Measurements from ENCODE around the gene DIDO1.

The DIDO1 gene

GRCh38 chr20:62951896-62952372 lies 25.6 kb upstream of the DIDO1 start:
- in situ Hi-C loops (cut with HindIII; ENCODE audit: low sequenced_read_pairs), result no loop called here

- in situ Hi-C loops (cut with HindIII; ENCODE audit: low sequenced_read_pairs), result no loop called here
Measured at GRCh38 chr20:62951143-62951895, 25.0 kb upstream of the DIDO1 start.

- in situ Hi-C loops (cut with HindIII; ENCODE audit: low sequenced_read_pairs), result no loop called here
Measured at GRCh38 chr20:62950741-62951140, 24.4 kb upstream of the DIDO1 start.

GRCh38 chr20:62949962-62950361 lies 23.7 kb upstream of the DIDO1 start:
- in situ Hi-C loops (cut with HindIII; ENCODE audit: low sequenced_read_pairs), result loop anchor here (25.0 kb wide), 1 partner anchor 262 kb away; the partner anchor contains the start of gene YTHDF1

GRCh38 chr20:62949153-62949821 lies 23.0 kb upstream of the DIDO1 start:
- in situ Hi-C loops (cut with HindIII; ENCODE audit: low sequenced_read_pairs), result loop anchor here (25.0 kb wide), 1 partner anchor 263 kb away; the partner anchor contains the start of gene YTHDF1

- in situ Hi-C loops (cut with HindIII; ENCODE audit: low sequenced_read_pairs), result loop anchor here (25.0 kb wide), 1 partner anchor 265 kb away; the partner anchor contains the start of gene YTHDF1
Measured at GRCh38 chr20:62947532-62948300, 21.4 kb upstream of the DIDO1 start.

- in situ Hi-C loops (cut with HindIII; ENCODE audit: low sequenced_read_pairs), result loop anchor here (25.0 kb wide), 1 partner anchor 265 kb away; the partner anchor contains the start of gene YTHDF1
Measured at GRCh38 chr20:62946918-62947317, 20.6 kb upstream of the DIDO1 start.

GRCh38 chr20:62945771-62946339 lies 19.6 kb upstream of the DIDO1 start:
- in situ Hi-C loops (cut with HindIII; ENCODE audit: low sequenced_read_pairs), result loop anchor here (25.0 kb wide), 1 partner anchor 266 kb away; the partner anchor contains the start of gene YTHDF1

- in situ Hi-C loops (cut with HindIII; ENCODE audit: low sequenced_read_pairs), result loop anchor here (25.0 kb wide), 1 partner anchor 268 kb away; the partner anchor contains the start of gene YTHDF1
Measured at GRCh38 chr20:62944746-62945145, 18.4 kb upstream of the DIDO1 start.

GRCh38 chr20:62944184-62944583 lies 17.9 kb upstream of the DIDO1 start:
- in situ Hi-C loops (cut with HindIII; ENCODE audit: low sequenced_read_pairs), result loop anchor here (25.0 kb wide), 1 partner anchor 268 kb away; the partner anchor contains the start of gene YTHDF1

GRCh38 chr20:62943396-62943795 lies 17.1 kb upstream of the DIDO1 start:
- in situ Hi-C loops (cut with HindIII; ENCODE audit: low sequenced_read_pairs), result loop anchor here (25.0 kb wide), 1 partner anchor 269 kb away; the partner anchor contains the start of gene YTHDF1

- in situ Hi-C loops (cut with HindIII; ENCODE audit: low sequenced_read_pairs), result loop anchor here (25.0 kb wide), 1 partner anchor 270 kb away; the partner anchor contains the start of gene YTHDF1
Measured at GRCh38 chr20:62942456-62942855, 16.2 kb upstream of the DIDO1 start.

- in situ Hi-C loops (cut with HindIII; ENCODE audit: low sequenced_read_pairs), result loop anchor here (25.0 kb wide), 1 partner anchor 271 kb away; the partner anchor contains the start of gene YTHDF1
Measured at GRCh38 chr20:62941792-62942191, 15.5 kb upstream of the DIDO1 start.

- in situ Hi-C loops (cut with HindIII; ENCODE audit: low sequenced_read_pairs), result loop anchor here (25.0 kb wide), 1 partner anchor 271 kb away; the partner anchor contains the start of gene YTHDF1
Measured at GRCh38 chr20:62940875-62941274, 14.6 kb upstream of the DIDO1 start.

- in situ Hi-C loops (cut with HindIII; ENCODE audit: low sequenced_read_pairs), result loop anchor here (25.0 kb wide), 1 partner anchor 274 kb away; the partner anchor contains the start of gene YTHDF1
Measured at GRCh38 chr20:62938105-62938888, 12.0 kb upstream of the DIDO1 start, which contains the start of gene GID8. TSS of gene GID8 (plus strand) at chr20:62938147. CDS start at chr20:62941503, 3,356 bp downstream.

- in situ Hi-C loops (cut with HindIII; ENCODE audit: low sequenced_read_pairs), result loop anchor here (25.0 kb wide), 1 partner anchor 275 kb away; the partner anchor contains the start of gene YTHDF1
Measured at GRCh38 chr20:62937268-62938104, 11.2 kb upstream of the DIDO1 start.

- in situ Hi-C loops (cut with HindIII; ENCODE audit: low sequenced_read_pairs), result loop anchor here (25.0 kb wide), 1 partner anchor 276 kb away; the partner anchor contains the start of gene YTHDF1
Measured at GRCh38 chr20:62935968-62936585, 9.8 kb upstream of the DIDO1 start.

Measured in endothelial cell of hepatic sinusoid (primary cell).